8988T (cell line): ENCODE results near the gene PTMS.
A peak's percentile ranks its signal among the peaks of the same experiment; 100 is the strongest.

Experiments used
- DNase-seq: peaks from one replicate; pipeline ENCODE4 v3.0.0; 2011

Gene PTMS

GRCh38 chr12:6772726-6773589 is 6.8 kb downstream of the PTMS start:
- no peak for DNase-seq

GRCh38 chr12:6773590-6774351 is 7.6 kb downstream of the PTMS start:
- DNase-seq = no peak

- DNase-seq = no peak
These were observed 8.4 kb downstream of the PTMS start for GRCh38 chr12:6774499-6775062.

- DNase-seq = no peak
These were observed 9.3 kb downstream of the PTMS start for GRCh38 chr12:6775185-6776174.

- no peak for DNase-seq
These were observed 11.2 kb downstream of the PTMS start for GRCh38 chr12:6777386-6777785.

- no peak for DNase-seq
These were observed 12.0 kb downstream of the PTMS start for GRCh38 chr12:6778217-6778573.

GRCh38 chr12:6778574-6779550 is 12.7 kb downstream of the PTMS start:
- peak; percentile 76 for DNase-seq

- no peak for DNase-seq
These were observed 13.7 kb downstream of the PTMS start for GRCh38 chr12:6779708-6780432.

- no peak for DNase-seq
These were observed 14.4 kb downstream of the PTMS start for GRCh38 chr12:6780573-6780972.

- no peak for DNase-seq
These were observed 16.0 kb downstream of the PTMS start for GRCh38 chr12:6782119-6782518.

GRCh38 chr12:6782850-6783566 is 16.8 kb downstream of the PTMS start:
- DNase-seq = no peak

- DNase-seq = no peak
These were observed 17.7 kb downstream of the PTMS start for GRCh38 chr12:6783828-6784227.

- no peak for DNase-seq
These were observed 18.1 kb downstream of the PTMS start for GRCh38 chr12:6784296-6784695.

- DNase-seq = no peak
These were observed 18.6 kb downstream of the PTMS start for GRCh38 chr12:6784761-6785160.

- DNase-seq = no peak
These were observed 20.4 kb downstream of the PTMS start for GRCh38 chr12:6786416-6787094.

GRCh38 chr12:6787309-6787708 is 21.1 kb downstream of the PTMS start:
- no peak for DNase-seq

GRCh38 chr12:6788972-6789924 is 23.1 kb downstream of the PTMS start, which contains the start of gene CD4:
Gene CD4 (plus strand): TSS chr12:6789528. CDS start chr12:6800139, 10,611 bp downstream.
- no peak for DNase-seq
